ENCODE data around the gene MLN. TPM values are rescaled to one million over a fixed set of nuclear protein-coding genes. Genes with fewer than 3 reads are reported as not detected.

Gene MLN
- total RNA-seq, 1 experiment from 2014 or later: not detected

DNA sequence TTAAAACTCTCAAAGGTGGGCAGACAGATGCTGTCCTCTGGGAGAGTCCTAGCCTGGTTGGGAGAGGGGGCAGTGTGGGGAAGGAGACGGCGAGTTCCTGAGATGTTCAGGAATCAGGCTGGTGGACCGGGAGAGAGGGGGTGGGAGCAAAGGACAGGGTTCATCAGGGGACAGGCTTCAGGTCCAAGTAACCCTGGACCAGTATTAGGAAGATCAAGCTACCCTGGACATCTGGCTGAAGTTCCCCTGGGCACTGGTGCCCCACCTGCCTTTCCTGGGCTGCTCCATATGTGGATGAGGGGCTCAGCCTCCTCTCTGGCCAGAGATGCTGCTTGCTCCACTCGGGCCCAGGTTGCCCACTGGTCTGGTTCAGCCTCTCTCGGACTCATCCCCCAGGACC lies 56.0 kb downstream of the MLN start:
- WGBS (ENCODE audit: extremely low coverage, insufficient read length, low lambda C conversion rate): no CpG with 5 or more reads among the region's 5 CpGs
- Histone ChIP-seq H2BK5ac (ENCODE audit: insufficient read length, low read length) (no peak overlapping the region), H3K23ac (ENCODE audit: insufficient read length, low read depth, low read length) (no peak overlapping the region), H2BK120ac (ENCODE audit: low read depth, low read length, poor library complexity, severe bottlenecking) (no peak overlapping the region), H3T11ph (ENCODE audit: low read length) (no peak overlapping the region), H4K91ac (ENCODE audit: insufficient read length, low read depth, low read length) (no peak overlapping the region), H4K8ac (replicated peaks; ENCODE audit: insufficient read length, low read depth, low read length) (no peak overlapping the region), H3K4me2 (ENCODE audit: insufficient read depth, insufficient read length, low read length) (no peak overlapping the region), H2BK15ac (ENCODE audit: low read depth, low read length) (no peak overlapping the region), H3K9me3 (ENCODE audit: control insufficient read depth, low read depth, low read length) (no peaks in the 10 kb centered on the region), H3K56ac (ENCODE audit: insufficient read length, low read depth, low read length) (no peak overlapping the region), H3K9ac (ENCODE audit: extremely low read depth, insufficient read length, low read length) (no peak overlapping the region), H3K18ac (ENCODE audit: insufficient read length, low read depth, low read length) (no peak overlapping the region), H3K23me2 (ENCODE audit: insufficient read length, low read depth, low read length, poor library complexity, severe bottlenecking) (no peaks in the 10 kb centered on the region), H2AFZ (ENCODE audit: low read length) (no peak overlapping the region), H3K4me1 (ENCODE audit: insufficient read depth, low read length) (peaks cover 8% of the 10 kb centered on the region; the same call in 1 of the 2 replicates), H2BK20ac (ENCODE audit: low read depth, low read length, poor library complexity, severe bottlenecking) (no peak overlapping the region), H4K20me1 (ENCODE audit: control insufficient read depth, insufficient read depth, insufficient read length) (no peaks in the 10 kb centered on the region), H4K5ac (ENCODE audit: insufficient read length, low read depth, low read length) (no peak overlapping the region), H2BK12ac (ENCODE audit: insufficient read length, low read depth, low read length) (no peak overlapping the region), H3K27ac (ENCODE audit: insufficient read length, low read depth, low read length) (no peak overlapping the region), H2AK5ac (ENCODE audit: insufficient read length, low read length) (no peak overlapping the region), H3K79me1 (ENCODE audit: insufficient read depth, low read depth, low read length, poor library complexity, severe bottlenecking) (no peaks in the 10 kb centered on the region), H3K27me3 (ENCODE audit: insufficient read depth, low read length) (no peaks in the 10 kb centered on the region), H3K4ac (ENCODE audit: low read depth, low read length) (no peak overlapping the region), H3K14ac (ENCODE audit: insufficient read depth, low read length) (no peak overlapping the region), H3K79me2 (ENCODE audit: insufficient read depth, low read length) (no peaks in the 10 kb centered on the region)
- no peaks in the 10 kb centered on the region for H3K9me3 Mint-ChIP-seq
- no peak for DNase-seq
- H3K36me3 Mint-ChIP-seq (ENCODE audit: insufficient read depth in 1 of 3, low read depth in 3 of 3): no peaks in the 10 kb centered on the region; a peak in 1 of 7 replicates
- TF ChIP-seq, protein P1, sequence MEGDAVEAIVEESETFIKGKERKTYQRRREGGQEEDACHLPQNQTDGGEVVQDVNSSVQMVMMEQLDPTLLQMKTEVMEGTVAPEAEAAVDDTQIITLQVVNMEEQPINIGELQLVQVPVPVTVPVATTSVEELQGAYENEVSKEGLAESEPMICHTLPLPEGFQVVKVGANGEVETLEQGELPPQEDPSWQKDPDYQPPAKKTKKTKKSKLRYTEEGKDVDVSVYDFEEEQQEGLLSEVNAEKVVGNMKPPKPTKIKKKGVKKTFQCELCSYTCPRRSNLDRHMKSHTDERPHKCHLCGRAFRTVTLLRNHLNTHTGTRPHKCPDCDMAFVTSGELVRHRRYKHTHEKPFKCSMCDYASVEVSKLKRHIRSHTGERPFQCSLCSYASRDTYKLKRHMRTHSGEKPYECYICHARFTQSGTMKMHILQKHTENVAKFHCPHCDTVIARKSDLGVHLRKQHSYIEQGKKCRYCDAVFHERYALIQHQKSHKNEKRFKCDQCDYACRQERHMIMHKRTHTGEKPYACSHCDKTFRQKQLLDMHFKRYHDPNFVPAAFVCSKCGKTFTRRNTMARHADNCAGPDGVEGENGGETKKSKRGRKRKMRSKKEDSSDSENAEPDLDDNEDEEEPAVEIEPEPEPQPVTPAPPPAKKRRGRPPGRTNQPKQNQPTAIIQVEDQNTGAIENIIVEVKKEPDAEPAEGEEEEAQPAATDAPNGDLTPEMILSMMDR (conservative IDR thresholded peaks at IDR 0.05): no peak
- H3K4me1 Mint-ChIP-seq: peaks cover 49 to 82% of the 10 kb centered on the region in 2 experiments
- H3K27me3 Mint-ChIP-seq (ENCODE audit: low read depth): peaks cover 10% of the 10 kb centered on the region
- no peak overlapping the region; a peak in 1 of 5 replicates for H3K4me3 Mint-ChIP-seq
- no peak overlapping the region; a peak in 2 of 7 replicates for H3K27ac Mint-ChIP-seq

Data from H9 (cell line).